GM12891 (cell line): Measurements from ENCODE around the gene MRPL20.

Experiments used
- POLR2A ChIP-seq: IDR thresholded peaks from 2 replicates; pipeline ENCODE4 v1.6.1; 2011; ENCODE audit warnings: low read depth, low read length, control low read depth
- POLR2AphosphoS5 ChIP-seq: IDR thresholded peaks from 2 replicates; pipeline ENCODE4 v1.6.1; 2011; ENCODE audit warnings: low read depth, low read length, control low read depth

GRCh38 chr1:1370771-1371300 lies 36.3 kb downstream of the MRPL20 start:
- no peak for TF ChIP-seq POLR2A
- TF ChIP-seq POLR2AphosphoS5 = no peak
